Hindlimb muscle (tissue), 1 donor: ENCODE data around the gene RFC2. TPM values are rescaled to one million over a fixed set of nuclear protein-coding genes. Genes with fewer than 3 reads are reported as not detected.
"Not testable (repeated sequence)": the region's sequence is repeated elsewhere in the genome, so short reads cannot be mapped to it uniquely, and the experiment has no call there.

ENCODE experiments used
- DNase-seq: peaks from one replicate; pipeline ENCODE4 v3.0.0-alpha.2; 2013
- polyA plus RNA-seq: library from polyadenylated mRNA; unstranded; fragments of 120-200 nt; gene quantifications from one replicate; pipeline ENCODE4 v1.2.1, GENCODE V29; 2013; ENCODE audit not compliant: insufficient read length

Gene RFC2
- polyA plus RNA-seq, 1 donor, result 34.2 TPM

- no peak for DNase-seq
Measured at GRCh38 chr7:74282748-74283459, 28.7 kb upstream of the RFC2 start.

GRCh38 chr7:74280985-74281384 lies 26.8 kb upstream of the RFC2 start:
- DNase-seq, result no peak

GRCh38 chr7:74277636-74278035 lies 23.4 kb upstream of the RFC2 start:
- no peak for DNase-seq

GRCh38 chr7:74275401-74275881 lies 21.2 kb upstream of the RFC2 start:
- no peak for DNase-seq

GRCh38 chr7:74272305-74273038 lies 18.3 kb upstream of the RFC2 start:
- peak; percentile 64 for DNase-seq

- no peak for DNase-seq
Measured at GRCh38 chr7:74271742-74272141, 17.5 kb upstream of the RFC2 start.

DNA sequence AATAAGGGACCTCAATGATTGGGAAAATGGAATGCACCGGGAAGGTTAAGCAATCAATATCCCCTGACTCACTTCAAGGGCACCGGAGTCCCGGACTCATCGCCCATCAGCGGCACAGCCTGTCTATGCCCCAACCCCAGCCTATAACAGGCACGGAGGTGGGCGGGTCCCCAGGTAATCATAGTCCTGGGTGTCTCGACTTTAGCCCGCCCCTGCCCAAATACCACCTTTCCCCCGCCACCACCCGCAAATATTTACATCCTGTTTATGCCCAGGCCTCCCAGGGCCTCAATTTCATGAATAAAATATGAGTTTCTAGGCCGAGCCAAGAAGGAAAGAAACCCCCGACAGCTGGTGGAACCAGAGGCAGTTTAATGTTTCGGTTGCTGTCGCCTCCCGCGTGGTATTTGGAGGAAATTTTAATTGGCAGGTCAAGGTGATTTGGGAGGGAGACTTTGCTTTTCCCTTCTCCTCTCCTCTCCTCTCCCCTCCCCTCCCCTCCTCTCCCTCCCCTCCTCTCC lies 15.6 kb upstream of the RFC2 start:
- DNase-seq, result peak; percentile 78

DNA sequence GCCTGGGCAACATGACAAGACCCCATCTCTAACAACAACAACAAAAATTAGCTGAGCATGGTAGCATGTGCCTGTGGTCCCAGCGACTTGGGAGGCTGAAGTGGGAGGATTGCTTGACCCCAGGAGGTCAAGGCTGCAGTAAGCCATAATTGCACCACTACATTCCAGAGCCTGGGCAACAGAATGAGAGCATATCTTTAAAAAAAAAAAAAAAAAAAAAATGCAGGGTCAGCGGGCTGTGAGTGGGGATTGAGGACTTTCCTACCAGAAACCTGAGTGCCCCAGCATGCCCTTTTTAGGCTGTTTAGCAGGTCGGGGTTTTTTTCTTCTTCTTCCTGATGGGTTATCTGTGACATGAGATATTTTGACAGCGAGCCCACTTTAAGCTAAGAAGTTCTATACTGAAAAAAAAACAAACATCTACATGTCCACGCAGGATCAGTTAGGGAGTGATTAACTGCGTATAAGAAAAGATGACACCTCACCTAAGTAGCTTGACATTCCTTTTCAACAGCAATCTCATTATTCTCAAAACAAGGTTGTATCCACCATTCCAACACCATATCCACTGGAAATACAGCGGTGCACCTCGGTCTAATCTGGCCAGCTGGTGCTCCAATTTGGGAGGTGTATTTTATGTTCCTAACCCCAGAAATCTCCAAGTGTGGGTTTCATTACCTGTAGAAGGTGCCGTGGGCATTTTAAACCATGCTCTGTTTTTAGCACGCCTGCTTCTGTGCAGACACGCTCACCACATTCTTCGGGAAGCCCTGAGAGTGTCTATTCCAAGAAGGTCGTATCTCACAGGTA lies 13.8 kb upstream of the RFC2 start:
- DNase-seq, result no peak

DNA sequence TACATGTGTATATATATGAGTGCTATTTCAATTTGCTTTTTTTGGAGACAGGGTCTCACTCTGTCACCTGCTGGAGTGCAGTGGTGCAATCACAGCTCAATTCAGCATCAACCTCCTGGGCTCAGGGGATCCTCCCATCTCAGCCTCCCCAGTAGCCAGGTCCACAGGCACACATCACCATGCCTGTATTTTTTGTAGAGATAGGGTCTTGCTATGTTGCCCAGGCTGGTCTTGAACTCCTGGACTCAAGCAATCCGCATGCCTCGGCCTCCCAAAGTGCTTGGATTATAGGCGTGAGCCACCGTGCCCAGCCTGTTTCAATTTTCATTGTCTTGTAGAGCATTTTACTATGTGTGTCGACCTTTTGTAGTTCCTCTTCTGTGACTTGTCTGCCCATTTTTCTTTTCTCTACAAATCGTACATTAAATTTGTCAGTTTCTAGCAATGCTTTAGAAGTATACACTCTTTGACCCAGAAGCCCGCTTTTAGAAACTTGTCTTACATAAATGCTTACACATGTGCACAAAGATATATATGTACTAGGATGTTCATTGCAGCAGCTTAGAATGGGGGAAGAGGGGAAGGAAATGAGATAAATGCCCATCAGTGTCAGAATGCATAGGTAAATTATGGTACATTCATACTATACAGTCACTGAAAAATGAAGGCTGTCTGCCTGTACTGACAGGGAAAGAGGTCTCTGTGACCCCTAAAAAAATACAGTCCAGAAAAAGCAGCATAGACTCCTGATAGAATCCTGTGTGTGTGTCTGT lies 12.2 kb upstream of the RFC2 start:
- no peak for DNase-seq

DNA sequence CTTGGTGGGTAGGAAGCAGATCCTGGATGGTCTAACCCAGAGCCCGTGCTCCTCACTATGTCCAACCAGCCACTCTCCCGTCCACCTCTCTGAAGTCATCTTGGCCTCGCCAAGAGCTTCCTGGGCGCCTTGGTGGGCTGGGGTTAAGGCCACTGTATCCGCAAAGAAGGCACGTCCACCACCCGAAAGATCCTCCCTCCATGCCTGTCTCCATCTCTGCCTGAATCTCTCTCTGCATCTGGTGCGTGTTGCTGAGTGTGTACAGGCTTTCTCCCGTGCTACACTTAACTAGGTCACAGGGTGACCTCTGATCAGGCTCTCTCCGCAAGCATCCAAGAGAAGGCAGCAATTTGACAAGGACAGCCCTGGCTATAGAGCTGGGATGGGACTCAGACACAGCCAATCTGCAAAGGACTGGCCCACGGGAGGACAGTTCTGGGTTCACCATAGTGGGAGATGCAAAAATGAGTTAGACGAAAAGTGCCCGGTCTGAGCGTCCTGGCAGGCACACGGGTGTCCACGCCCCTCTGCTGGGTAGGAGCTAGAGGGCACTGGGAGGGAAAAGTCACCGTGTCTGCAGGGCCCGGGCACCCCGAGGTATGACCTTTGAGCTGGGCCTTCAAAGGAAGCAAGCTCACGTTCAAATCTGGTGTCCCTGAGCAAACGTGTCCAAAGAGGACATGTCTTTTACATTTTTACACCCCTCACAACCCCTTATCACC lies 9.4 kb upstream of the RFC2 start:
- no peak for DNase-seq

DNA sequence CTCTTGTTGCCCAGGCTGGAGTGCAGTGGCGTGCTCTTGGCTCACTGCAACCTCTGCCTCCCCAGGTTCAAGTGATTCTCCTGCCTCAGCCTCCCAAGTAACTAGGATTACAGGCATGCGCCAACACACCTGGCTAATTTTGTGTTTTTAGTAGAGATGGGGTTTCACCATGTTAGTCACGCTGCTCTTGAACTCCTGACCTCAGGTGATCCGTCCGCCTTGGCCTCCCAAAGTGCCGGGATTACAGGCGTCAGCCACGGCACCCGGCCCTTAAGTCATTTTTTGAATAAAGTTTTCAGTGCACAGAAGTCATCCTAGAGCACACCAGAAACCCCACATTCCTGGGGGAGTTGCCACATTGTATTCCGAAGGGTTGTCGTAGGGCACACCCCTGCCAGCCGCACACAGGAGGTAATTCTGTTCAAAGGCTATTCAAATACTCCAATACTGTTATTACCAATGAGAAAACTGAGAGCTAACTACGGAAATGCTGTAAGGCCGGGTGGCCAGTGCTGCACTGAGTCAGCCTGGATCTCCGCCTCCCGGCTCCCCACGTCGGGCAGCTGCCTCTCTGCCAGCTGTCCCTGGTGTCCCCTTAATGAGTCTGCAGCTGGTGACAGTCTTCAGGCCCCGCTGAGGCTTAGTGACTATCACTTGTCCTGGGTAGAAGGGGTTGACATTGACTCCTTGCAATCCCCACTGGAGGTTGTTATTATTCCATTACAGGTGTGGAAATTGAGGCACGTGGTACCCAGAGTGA lies 8.6 kb upstream of the RFC2 start:
- DNase-seq, result peak; percentile 19

- DNase-seq, result no peak
Measured at GRCh38 chr7:74258639-74259038, 4.4 kb upstream of the RFC2 start.

DNA sequence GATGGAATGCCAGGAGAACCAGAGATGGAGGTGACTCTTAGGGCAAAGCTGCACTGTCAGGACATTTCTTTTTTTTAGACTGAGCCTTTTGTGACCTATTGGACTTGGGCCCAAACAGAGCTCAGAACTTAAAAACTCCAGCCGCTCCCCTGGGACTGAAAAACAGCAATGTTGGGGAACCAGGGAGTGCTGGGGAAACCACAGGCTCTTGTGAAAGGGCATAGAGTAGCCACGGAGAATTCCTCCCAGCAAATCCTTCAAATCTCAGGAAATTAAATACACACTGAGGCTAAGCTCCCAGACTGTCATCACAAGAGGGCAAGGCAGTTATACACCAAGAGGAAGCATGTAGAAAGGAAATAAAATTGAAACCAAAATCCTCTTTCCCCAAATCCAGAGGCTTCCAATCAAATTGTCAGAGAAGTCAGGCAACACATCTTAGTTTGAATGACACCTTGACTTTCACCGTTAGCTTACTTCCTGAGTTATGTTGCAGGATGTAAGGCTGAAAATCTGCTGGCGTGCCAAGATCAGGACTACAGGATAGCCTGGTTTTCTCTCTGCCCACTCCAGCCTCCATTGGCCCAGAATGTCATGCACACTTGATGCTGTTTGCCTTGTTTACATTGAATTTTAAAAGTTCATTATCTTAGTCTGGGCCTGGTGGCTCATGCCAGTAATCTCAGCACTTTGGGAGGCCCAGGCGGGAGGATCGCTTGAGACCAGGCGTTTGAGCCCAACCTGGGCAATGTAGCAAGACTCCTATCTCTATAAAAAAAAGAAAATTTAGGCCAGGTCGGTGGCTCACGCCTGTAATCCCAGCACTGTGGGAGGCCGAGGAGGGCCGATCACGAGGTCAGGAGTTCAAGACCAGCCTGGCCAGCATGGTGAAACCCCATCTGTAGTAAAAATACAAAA lies 2.6 kb upstream of the RFC2 start:
- DNase-seq, result peak; percentile 47

DNA sequence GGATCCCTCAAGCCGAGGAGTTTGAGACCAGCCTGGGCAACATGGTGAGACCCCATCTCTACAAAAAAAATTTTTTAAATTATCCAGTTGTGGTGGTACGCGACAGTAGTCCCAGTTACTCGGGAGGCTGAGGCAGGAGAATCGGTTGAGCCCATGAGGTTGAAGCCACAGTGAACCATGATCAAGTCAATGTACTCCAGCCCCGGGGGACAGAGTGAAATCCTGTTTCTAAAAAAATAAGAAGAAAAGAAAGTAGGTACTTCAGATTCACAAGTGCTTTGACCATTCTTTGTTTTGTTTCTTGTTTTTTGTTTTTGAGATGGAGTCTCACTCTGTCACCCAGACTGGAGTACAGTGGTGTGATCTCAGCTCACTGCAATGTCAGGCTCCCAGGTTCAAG lies 1.3 kb upstream of the RFC2 start:
- DNase-seq, result not testable (repeated sequence)

DNA sequence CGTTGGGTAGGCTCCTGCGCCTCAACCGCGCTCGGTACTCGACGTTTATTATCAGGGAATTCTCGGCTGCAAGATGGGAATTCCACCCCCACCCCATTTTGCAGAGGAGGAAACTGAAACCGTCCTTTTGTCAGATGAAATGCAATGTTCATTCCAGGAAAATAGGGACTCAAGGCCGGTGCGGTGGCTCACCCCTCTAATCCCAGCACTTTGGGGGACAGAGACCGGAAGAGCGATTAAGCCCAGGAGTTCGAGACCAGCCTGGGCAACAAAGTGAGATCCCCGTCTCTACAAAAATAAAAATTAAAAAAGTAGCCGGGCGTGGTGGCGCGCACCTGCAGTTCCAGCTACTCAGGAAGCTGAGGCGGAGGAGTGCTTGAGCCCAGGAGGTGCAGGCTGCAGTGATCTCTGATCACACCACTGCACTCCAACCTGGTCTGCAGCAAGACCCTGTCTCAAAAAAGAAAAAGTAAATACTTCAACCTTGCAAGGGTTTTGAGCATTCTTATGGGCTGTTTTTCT lies 720 bp upstream of the RFC2 start:
- no peak for DNase-seq

DNA sequence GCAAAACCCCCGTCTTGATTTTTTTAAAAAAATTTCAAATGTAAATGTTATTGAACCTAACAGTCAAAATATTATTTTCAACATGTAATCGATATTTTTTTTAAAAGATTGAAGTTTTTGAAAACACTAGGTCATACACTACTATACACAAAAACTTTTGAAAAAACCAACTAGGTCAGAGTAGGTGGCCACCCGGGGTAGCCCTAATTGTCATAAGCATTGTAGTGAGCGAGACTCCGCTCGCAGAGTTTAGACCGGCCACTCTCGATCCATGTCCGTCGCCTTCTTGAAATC lies 417 bp downstream of the RFC2 start:
- DNase-seq, result no peak

DNA sequence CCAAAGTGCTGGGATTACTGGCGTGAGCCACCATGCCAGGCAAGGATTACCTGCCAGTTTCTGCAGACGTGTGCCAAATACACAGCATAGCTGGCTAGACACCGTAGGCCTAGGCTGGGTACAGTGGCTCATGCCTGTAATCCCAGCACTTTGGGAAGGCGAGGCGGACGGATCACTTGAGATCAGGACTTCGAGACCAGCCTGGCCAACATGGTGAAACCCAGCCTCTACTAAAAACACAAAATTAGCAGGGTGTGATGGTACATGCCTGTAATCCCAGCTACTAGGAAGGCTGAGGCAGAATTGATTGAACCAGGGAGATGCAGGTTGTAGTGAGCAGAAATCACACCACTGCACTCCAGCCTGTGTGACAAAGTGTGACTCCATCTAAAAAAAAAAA lies 868 bp downstream of the RFC2 start:
- DNase-seq, result no peak

- no peak for DNase-seq
Measured at GRCh38 chr7:74252893-74253292, 1.3 kb downstream of the RFC2 start.

- DNase-seq, result not testable (repeated sequence)
Measured at GRCh38 chr7:74249058-74249457, 5.1 kb downstream of the RFC2 start.

DNA sequence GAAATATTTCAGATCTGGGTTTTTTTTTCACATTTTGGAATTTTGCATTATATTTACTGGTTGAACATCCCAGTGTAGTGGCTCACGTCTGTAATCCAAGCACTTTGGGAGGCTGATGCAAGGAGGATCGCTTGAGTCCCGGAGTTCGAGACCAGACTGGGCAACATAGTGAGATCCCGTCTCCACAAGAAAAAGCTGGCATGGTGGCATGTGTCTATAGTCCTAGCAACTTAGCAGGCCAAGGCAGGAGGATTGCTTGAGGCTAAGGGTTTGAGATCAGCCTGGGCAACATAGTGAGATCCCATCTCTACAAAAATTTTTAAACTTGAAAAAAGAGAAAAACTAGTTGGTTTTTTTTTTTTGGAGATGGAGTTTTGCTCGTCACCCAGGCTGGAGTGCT lies 6.0 kb downstream of the RFC2 start:
- DNase-seq, result no peak
